BJ (cell line): ENCODE results near the gene HLF. TPM values are rescaled to one million over a fixed set of nuclear protein-coding genes. Genes with fewer than 3 reads are reported as not detected.

Experiments used
- CTCF ChIA-PET: fragments of 350-600 bp; formaldehyde crosslinking; extraction: SDS; loops from one replicate; lab custom pipeline; 2021; ENCODE audit warnings: antibody characterized with exemption, inconsistent platforms; lab: Yijun Ruan, JAX
- POLR2A ChIA-PET: fragments of 300-600 bp; sonication (Branson Sonifier 250); formaldehyde crosslinking; extraction: SDS; loops from one replicate; lab custom pipeline; 2021; ENCODE audit warnings: antibody characterized with exemption; lab: Charles Lee
- DNase-seq: peaks from one replicate; pipeline ENCODE4 v3.0.0-alpha.2; 2011; ENCODE audit warnings: low read depth
- H3K27me3 ChIP-seq: 2 replicates; pipeline ENCODE4 v1.6.0; 2011; ENCODE audit warnings: low read length; ENCODE audit not compliant: control insufficient read depth, insufficient read depth
- H3K36me3 ChIP-seq: 2 replicates; pipeline ENCODE4 v1.5.1; 2011; ENCODE audit warnings: low read length; ENCODE audit not compliant: control insufficient read depth, insufficient read depth
- H3K4me3 ChIP-seq: 2 replicates; pipeline ENCODE4 v1.5.1; 2011; ENCODE audit warnings: low read depth, mild to moderate bottlenecking, control low read depth, low read length
- polyA plus RNA-seq: library from polyadenylated mRNA; depleted of rRNA; stranded (reverse); fragments of >200 nt; gene quantifications from 2 replicates; pipeline ENCODE4 v1.2.3, GENCODE V29; 2011
- TF ChIP-seq, protein P1 (sequence below): IDR thresholded peaks from 2 replicates; pipeline ENCODE4 v1.5.1; 2011; ENCODE audit warnings: low read depth, mild to moderate bottlenecking, control low read depth, inconsistent platforms, low read length, moderate library complexity; ENCODE audit not compliant: insufficient read depth

The HLF gene
- polyA plus RNA-seq, 1 experiment = not detected

DNA sequence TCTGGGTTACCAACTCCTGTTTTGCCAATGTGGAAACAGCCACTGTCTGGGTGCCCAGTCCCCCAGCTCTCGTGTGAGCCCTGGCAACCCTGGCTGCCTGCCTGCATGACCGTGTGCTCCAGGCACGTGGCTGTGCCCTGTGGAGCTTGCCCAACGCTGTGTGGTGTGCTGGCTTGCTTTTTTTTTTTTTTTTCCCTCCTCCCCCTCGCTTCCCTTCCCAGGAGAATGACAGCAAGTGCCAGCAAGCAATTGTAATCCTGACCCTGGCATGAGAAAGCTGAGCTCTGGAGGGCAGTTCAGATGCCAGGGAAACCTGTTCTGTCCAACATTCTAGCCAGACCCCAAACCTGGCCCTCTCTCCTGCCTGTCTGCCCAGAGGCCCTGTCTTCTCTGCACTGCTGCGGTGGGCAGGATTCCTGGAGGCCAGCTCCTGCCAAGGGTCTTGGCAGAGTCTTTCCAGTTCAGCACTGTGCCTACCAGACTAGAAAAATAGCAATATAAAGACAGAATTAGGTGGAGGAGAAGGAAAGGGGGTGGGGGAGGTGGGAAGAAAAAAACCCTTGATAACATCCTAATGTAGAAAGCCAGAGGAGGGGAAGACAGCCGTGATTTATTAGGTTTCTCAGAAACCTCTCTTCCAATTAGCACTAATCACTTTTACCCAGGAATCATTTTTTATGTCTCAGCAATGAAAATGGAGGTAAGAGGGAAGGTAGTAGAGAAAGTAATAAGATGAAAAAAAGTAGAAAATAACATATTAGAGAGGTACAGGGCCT, 9.0 kb downstream of the HLF start:
- TF ChIP-seq, protein P1, sequence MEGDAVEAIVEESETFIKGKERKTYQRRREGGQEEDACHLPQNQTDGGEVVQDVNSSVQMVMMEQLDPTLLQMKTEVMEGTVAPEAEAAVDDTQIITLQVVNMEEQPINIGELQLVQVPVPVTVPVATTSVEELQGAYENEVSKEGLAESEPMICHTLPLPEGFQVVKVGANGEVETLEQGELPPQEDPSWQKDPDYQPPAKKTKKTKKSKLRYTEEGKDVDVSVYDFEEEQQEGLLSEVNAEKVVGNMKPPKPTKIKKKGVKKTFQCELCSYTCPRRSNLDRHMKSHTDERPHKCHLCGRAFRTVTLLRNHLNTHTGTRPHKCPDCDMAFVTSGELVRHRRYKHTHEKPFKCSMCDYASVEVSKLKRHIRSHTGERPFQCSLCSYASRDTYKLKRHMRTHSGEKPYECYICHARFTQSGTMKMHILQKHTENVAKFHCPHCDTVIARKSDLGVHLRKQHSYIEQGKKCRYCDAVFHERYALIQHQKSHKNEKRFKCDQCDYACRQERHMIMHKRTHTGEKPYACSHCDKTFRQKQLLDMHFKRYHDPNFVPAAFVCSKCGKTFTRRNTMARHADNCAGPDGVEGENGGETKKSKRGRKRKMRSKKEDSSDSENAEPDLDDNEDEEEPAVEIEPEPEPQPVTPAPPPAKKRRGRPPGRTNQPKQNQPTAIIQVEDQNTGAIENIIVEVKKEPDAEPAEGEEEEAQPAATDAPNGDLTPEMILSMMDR = no peak
- ChIA-PET POLR2A (no interaction called here), CTCF (interaction anchor here (0.6 kb wide), 1 partner anchor 221 kb away, joined by 3 read pairs; no protein-coding TSS in a partner anchor)
- no peaks in the 10 kb centered on the region for H3K36me3 ChIP-seq
- no peaks in the 10 kb centered on the region; the same call in 1 of the 2 replicates for H3K27me3 ChIP-seq
- no peak overlapping the region for H3K4me3 ChIP-seq
- no peak for DNase-seq

DNA sequence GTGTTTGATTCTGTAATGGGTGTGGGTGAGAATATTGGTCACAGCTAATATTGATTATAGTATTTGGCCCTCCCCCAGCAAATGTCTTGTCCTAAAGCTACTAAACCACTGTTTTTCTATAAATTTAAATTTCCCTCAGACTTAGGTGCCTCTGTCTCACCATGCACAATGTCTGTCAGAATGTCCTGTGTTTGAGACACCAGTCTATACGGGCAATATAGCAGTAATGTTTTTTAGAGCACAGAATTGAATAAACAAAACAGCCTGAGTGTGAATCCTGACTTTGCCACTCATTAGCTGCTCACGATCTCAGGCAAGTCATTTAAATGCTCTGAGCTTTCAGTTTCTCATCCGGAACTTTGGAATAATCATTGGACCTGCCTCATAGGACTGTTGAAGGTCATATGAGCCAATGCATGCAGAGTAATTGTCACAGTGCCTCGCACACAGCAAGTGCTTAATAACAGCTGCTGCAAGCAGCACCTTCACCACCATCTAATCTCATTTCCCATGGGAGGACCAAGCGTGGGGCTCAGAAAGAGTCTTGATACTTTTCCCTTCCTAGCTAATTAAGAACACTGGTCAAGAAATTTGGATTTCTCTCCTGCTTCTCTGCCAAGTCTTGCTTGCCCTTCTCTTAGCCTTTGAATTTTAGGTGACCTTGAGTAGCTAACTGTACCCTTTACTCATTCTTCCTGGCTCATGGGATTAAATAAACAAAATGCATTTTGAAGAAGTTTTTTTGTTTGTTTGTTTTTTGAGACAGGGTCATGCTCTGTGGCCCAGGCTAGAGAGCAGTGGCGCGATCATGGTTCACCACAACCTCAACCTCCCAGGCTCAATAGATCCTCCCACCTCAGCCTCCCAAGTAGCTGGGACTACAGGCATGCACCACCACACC, 9.8 kb downstream of the HLF start:
- Histone ChIP-seq H3K27me3 (no peaks in the 10 kb centered on the region; the same call in 1 of the 2 replicates), H3K36me3 (no peaks in the 10 kb centered on the region), H3K4me3 (no peak overlapping the region)
- ChIA-PET POLR2A (no interaction called here), CTCF (interaction anchor here (1.0 to 2.5 kb wide), 2 partner anchors 9 to 19 kb away, joined by 3 to 9 read pairs; no protein-coding TSS in a partner anchor)
- TF ChIP-seq, protein P1 = no peak
- DNase-seq = no peak

DNA sequence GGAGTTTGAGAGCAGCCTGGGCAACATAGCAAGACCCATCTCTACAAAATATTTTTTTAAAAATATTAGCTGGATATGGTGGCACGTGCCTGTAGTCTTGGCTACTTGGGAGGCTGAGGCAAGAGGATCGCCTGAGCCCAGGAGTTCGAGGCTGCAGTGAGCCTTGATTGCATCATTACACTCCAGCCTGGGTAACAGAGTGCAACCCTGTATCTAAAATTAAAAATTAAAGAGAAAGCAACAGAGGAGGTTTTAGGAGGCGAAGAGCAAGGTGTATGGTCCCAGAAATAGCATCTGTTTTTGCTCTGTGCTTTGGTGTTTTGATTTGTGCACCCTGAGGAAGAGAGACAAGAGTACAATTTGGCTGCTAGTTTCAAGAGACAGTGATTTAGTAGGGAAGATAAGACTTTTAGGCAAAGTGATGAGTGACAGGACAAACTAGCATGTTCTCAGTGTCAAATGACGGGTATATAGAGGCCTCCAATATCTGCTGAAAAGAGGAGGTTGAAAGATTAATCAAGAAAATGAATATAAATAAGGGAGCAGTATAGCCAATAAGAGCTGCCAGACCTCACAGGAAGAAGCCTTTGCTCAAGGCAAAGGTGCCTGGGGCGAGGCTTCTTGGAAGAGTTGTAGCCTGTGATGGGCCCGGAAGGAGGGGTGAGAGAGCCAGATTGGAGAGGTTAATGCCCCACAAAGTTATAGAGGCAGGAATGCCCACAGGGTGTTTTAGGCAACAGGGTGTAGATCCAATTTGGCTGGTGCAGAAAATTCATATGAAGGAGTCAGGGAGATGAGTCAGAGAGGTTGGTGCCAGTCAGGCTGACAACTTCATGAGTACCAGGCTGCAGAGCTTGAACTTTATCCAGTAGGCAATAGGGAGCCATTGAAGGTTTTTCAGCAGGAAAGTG, 11.4 kb downstream of the HLF start:
- Histone ChIP-seq H3K27me3 (no peaks in the 10 kb centered on the region; the same call in 1 of the 2 replicates), H3K4me3 (no peak overlapping the region), H3K36me3 (no peaks in the 10 kb centered on the region)
- CTCF ChIA-PET = interaction anchor here (2.5 kb wide), 1 partner anchor 18 kb away, joined by 9 read pairs; no protein-coding TSS in a partner anchor
- POLR2A ChIA-PET = no interaction called here
- DNase-seq = no peak
- TF ChIP-seq, protein P1 = no peak

DNA sequence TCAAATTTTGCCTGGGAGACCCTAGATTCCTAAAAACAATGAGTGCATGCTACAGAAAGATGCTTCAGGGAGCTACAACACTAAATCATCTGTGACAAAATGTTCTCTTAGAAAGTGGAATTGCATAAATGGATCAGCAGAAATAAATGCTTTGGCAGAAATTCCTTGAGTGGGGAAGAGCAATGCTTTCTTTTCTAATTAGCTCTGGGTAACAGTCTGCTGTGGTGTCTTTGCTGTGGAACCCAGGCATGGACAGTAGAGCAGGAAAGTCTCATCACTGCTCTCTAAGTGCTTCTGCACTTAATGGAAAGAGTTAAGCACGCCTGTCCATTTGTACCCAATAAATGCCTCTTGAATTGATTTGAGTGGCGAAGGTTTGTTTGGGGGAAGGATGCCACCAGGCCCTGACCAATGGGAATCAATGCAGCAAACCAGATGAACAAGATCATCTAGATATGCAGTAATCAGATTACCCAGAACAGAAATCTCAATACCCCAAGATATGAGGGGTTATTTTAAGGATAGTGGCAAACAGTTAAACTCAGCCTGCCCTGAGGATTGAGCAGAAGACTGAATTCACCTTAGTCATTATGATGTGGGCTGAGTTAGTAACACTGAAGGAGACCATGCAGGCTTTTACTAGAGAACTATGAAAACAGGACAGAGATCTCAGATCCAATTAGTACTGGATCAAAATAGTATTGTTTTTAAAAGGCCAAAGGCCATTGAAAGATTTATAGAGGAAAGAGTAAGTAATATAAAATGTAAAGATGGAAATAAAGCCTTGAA, 13.6 kb downstream of the HLF start:
- POLR2A ChIA-PET = no interaction called here
- H3K36me3 ChIP-seq = no peaks in the 10 kb centered on the region
- CTCF ChIA-PET = no interaction called here
- H3K27me3 ChIP-seq = peaks cover 2% of the 10 kb centered on the region; the same call in 1 of the 2 replicates
- no peak for DNase-seq
- TF ChIP-seq, protein P1 = no peak
- H3K4me3 ChIP-seq = no peak overlapping the region
